BJ (cell line): ENCODE results near the gene ERBB4. TPM values are rescaled to one million over a fixed set of nuclear protein-coding genes. Genes with fewer than 3 reads are reported as not detected.

Source experiments
- CTCF ChIA-PET: fragments of 350-600 bp; formaldehyde crosslinking; extraction: SDS; loops from one replicate; lab custom pipeline; 2021; ENCODE audit warnings: antibody characterized with exemption, inconsistent platforms; lab: Yijun Ruan, JAX
- POLR2A ChIA-PET: fragments of 300-600 bp; sonication (Branson Sonifier 250); formaldehyde crosslinking; extraction: SDS; loops from one replicate; lab custom pipeline; 2021; ENCODE audit warnings: antibody characterized with exemption; lab: Charles Lee
- DNase-seq: peaks from one replicate; pipeline ENCODE4 v3.0.0-alpha.2; 2011; ENCODE audit warnings: low read depth
- H3K27me3 ChIP-seq: 2 replicates; pipeline ENCODE4 v1.6.0; 2011; ENCODE audit warnings: low read length; ENCODE audit not compliant: control insufficient read depth, insufficient read depth
- H3K36me3 ChIP-seq: 2 replicates; pipeline ENCODE4 v1.5.1; 2011; ENCODE audit warnings: low read length; ENCODE audit not compliant: control insufficient read depth, insufficient read depth
- H3K4me3 ChIP-seq: 2 replicates; pipeline ENCODE4 v1.5.1; 2011; ENCODE audit warnings: low read depth, mild to moderate bottlenecking, control low read depth, low read length
- CTCF ChIP-seq: IDR thresholded peaks from 2 replicates; pipeline ENCODE4 v1.5.1; 2011; ENCODE audit warnings: low read depth, mild to moderate bottlenecking, control low read depth, inconsistent platforms, low read length, moderate library complexity; ENCODE audit not compliant: insufficient read depth
- polyA plus RNA-seq: library from polyadenylated mRNA; depleted of rRNA; stranded (reverse); fragments of >200 nt; gene quantifications from 2 replicates; pipeline ENCODE4 v1.2.3, GENCODE V29; 2011

Gene ERBB4
- polyA plus RNA-seq, 1 experiment: not detected

GRCh38 chr2:212381428-212382102 is 157.0 kb downstream of the ERBB4 start:
- POLR2A ChIA-PET: no interaction called here
- TF ChIP-seq CTCF: no peak

GRCh38 chr2:212379103-212379502 is 159.5 kb downstream of the ERBB4 start:
- ChIA-PET POLR2A (no interaction called here), CTCF (no interaction called here)
- Histone ChIP-seq H3K27me3 (no peaks in the 10 kb centered on the region), H3K4me3 (no peak overlapping the region), H3K36me3 (no peaks in the 10 kb centered on the region)
- no peak for DNase-seq
- no peak for TF ChIP-seq CTCF

More at GRCh38 chr2:212381428-212382102, 157.0 kb downstream of the ERBB4 start:
- CTCF ChIA-PET: no interaction called here
- no peak for DNase-seq
- Histone ChIP-seq H3K36me3 (no peaks in the 10 kb centered on the region), H3K4me3 (no peak overlapping the region), H3K27me3 (no peaks in the 10 kb centered on the region)

DNA sequence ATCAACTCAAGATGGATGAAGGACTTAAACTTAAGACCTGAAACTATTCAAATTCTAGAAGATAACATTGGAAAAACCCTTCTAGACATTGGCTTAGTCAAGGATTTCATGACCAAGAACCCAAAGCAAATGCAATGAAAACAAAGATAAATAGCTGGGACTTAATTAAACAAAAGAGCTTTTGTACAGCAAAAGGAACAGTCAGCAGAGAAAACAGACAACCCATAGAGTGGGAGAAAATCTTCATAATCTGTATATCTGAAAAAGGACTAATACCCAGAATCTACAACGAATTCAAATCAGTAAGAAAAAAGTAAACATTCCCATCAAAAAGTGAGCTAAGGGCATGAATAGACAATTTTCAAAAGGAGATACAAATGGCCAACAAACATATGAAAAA is 171.2 kb downstream of the ERBB4 start:
- ChIA-PET POLR2A (no interaction called here), CTCF (no interaction called here)
- Histone ChIP-seq H3K4me3 (no peak overlapping the region), H3K36me3 (no peaks in the 10 kb centered on the region), H3K27me3 (no peaks in the 10 kb centered on the region)
- DNase-seq: no peak
- TF ChIP-seq CTCF: no peak

DNA sequence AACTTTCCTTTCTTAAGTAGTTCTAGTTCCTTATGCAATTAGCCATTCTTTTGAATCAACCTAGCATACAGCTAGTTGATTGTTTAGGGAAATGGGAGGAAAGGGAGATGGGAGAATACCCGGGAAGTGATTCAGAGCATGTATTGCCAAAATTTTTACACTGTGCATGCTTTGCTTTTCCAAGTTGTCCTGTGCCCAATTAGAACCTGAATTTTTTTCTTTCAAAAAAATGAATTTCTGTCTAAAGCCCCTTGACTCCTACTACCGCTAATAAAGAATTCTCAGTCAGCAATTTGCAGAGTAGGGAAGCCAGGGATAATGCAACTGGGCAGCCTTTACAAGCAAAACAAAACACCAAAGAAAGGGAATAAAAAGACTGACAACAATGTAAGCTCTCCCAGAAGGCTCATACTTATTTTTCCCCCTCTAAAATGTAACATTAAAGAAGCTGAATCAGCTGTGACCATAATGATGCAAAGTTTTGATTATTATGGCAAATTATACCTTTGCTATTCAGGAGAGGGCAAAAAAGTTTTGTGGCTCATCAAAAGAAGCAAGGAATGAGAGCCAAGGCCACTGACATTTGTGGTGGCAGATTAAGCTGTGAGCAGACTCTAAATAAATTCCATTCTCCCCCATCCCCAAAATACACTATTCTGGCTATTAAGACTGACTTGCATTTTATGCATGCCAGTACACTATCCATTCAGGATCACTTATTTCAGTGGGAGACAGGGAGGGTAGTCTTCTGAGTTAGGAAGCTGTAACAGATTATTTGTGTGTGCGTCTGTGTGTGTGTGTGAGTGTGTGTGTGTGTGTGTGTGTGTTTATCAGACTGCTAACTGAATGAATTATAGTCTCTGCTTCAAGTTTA is 174.3 kb downstream of the ERBB4 start:
- no peaks in the 10 kb centered on the region for H3K36me3 ChIP-seq
- ChIA-PET POLR2A (no interaction called here), CTCF (no interaction called here)
- H3K4me3 ChIP-seq: no peak overlapping the region
- no peak for TF ChIP-seq CTCF
- no peak for DNase-seq
- no peaks in the 10 kb centered on the region for H3K27me3 ChIP-seq

DNA sequence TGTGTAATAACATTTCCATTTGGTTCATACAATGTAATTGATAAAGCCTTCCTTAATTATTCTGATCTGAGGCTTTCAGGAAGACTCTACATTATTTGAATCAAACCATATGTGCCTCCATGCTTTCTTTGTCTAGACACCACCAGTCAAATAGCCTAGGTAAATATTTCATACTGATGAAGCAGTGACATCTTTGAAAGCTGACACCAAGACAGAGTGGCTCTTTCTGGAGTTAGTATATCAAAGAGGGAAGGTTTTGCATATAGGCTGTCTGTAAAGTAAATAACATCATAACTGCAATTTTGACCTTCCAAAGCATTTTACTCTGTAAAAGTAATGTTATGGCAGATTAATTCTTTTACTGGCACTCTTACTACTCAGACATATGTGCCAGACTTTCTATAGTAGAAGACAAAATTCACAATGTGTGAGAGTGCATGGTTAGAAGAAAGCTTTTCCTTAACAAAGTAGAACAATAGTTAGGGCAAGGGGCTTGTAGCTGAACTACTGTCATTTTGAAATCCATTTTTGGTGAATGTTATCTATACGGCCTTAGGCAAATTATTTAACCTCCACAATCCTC is 177.3 kb downstream of the ERBB4 start:
- Histone ChIP-seq H3K36me3 (no peaks in the 10 kb centered on the region), H3K27me3 (no peaks in the 10 kb centered on the region), H3K4me3 (no peak overlapping the region)
- POLR2A ChIA-PET: no interaction called here
- CTCF ChIA-PET: no interaction called here
- TF ChIP-seq CTCF: no peak
- no peak for DNase-seq
